ENCODE results near the gene MIPEP. TPM values are rescaled to one million over a fixed set of nuclear protein-coding genes. Genes with fewer than 3 reads are reported as not detected.

Gene MIPEP
- total and polyA plus RNA-seq, 10 of the 15 experiments (the other 5 are each of a cell fraction or from before 2014, with no cell fraction given): 15.6 to 56.2 (median 29.8) TPM

DNA sequence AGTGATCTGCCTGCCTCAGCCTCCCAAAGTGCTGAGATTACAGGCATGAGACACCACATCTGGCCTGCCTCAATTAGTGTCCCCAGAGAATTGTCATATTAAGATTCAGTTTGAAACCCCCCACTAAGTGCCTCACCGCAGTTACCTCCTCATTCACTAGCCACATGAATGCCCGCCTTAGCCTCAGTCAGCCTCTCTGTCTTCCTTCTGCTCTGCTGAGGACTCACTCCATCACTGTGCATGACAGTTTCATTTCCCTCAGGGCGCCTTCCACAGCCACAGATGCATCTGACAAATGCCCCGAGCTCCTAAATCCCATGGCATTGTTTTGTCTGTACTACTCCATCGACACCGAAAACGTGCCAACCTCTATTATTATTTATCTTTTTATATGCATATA is 23.3 kb downstream of the MIPEP start:
- no peak overlapping the region for H3K4me3 ChIP-seq

More for the DNA sequence above, 23.3 kb downstream of the MIPEP start:
- Histone ChIP-seq H2AFZ (ENCODE audit: control insufficient read depth, low read depth, low read length) (no peak overlapping the region), H3K9me3 (replicated peaks; ENCODE audit: control insufficient read depth, insufficient read depth, low read length) (no peaks in the 10 kb centered on the region), H3K27me3 (replicated peaks in 1 of 2; ENCODE audit: control insufficient read depth in 2 of 2, insufficient read depth in 2 of 2, low read length in 1 of 2) (no peaks in the 10 kb centered on the region), H3K36me3 (ENCODE audit: control insufficient read depth in 2 of 2, insufficient read depth in 2 of 2, low read length in 1 of 2) (no peaks in the 10 kb centered on the region), H3K79me2 (ENCODE audit: control insufficient read depth, insufficient read depth, low read length) (no peaks in the 10 kb centered on the region), H3K4me2 (ENCODE audit: control insufficient read depth, insufficient read depth) (no peak overlapping the region), H3K27ac (ENCODE audit: control insufficient read depth, insufficient read depth) (no peak overlapping the region), H3K4me1 (ENCODE audit: control insufficient read depth, insufficient read depth, low read length) (peaks cover 3% of the 10 kb centered on the region), H3K9ac (ENCODE audit: control insufficient read depth, insufficient read depth, low read length) (no peak overlapping the region), H4K20me1 (ENCODE audit: control insufficient read depth, insufficient read depth) (no peaks in the 10 kb centered on the region)
- no peak for DNase-seq (ENCODE audit: low read depth, low spot score)
- ATAC-seq: peak; percentile 72
- ChIA-PET SMC1A (ENCODE audit: uncharacterized antibody, unreplicated experiment) (interaction anchor here (0.9 to 1.1 kb wide), 2 partner anchors 10 to 20 kb away, joined by 3 read pairs; no protein-coding TSS in a partner anchor), RAD21 (ENCODE audit: unreplicated experiment) (interaction anchor here (1.1 kb wide), 1 partner anchor 17 kb away, joined by 3 read pairs; no protein-coding TSS in a partner anchor), POLR2A (interaction anchor here (0.5 to 0.7 kb wide), 2 partner anchors 7 to 100 kb away, joined by 3 read pairs; no protein-coding TSS in a partner anchor), CTCF (interaction anchor here (0.5 to 1.7 kb wide), 4 partner anchors 10 to 467 kb away, joined by 3 to 4 read pairs (median 4); no protein-coding TSS in a partner anchor)
- in situ Hi-C loops (cut with MboI): no loop called here
- FAIRE-seq: no peak
- whole genome bisulfite sequencing (ENCODE audit: insufficient coverage, insufficient replicate concordance, low lambda C conversion rate, missing lambda C conversion rate): 70% methylated on average over 7 of the region's 7 CpGs
- no TSS peak for BruUV-seq (replicated peaks)
- TF ChIP-seq KAT2A (conservative IDR thresholded peaks at IDR 0.05; ENCODE audit: control insufficient read depth, low read depth, low read length) (no peak), PAX8 (IDR thresholded peaks at IDR 0.05) (no peak), NR2F1 (conservative IDR thresholded peaks at IDR 0.05) (no peak), ESRRA (IDR thresholded peaks at IDR 0.05; ENCODE audit: low read length) (no peak), SPI1 (IDR thresholded peaks at IDR 0.05; ENCODE audit: borderline replicate concordance, insufficient read depth, low read depth, low read length) (peak; percentile 29; the same call in 1 of the 2 replicates), CBX3 (IDR thresholded peaks at IDR 0.05; ENCODE audit: borderline replicate concordance, low read depth) (no peak), GATAD2B (conservative IDR thresholded peaks at IDR 0.05; ENCODE audit: low read depth) (no peak), RUNX3 (IDR thresholded peaks at IDR 0.05; ENCODE audit: low read length) (peak; percentile 42; the same call in 1 of the 2 replicates), RAD21 (IDR thresholded peaks at IDR 0.05; ENCODE audit: insufficient read depth, low read depth, low read length) (no peak), MEF2B (IDR thresholded peaks at IDR 0.05; ENCODE audit: partially characterized antibody, poor library complexity, severe bottlenecking) (peak; percentile 11), NFYA (IDR thresholded peaks at IDR 0.05; ENCODE audit: borderline replicate concordance, low read depth, low read length) (no peak)
- TF ChIP-seq, protein P1, sequence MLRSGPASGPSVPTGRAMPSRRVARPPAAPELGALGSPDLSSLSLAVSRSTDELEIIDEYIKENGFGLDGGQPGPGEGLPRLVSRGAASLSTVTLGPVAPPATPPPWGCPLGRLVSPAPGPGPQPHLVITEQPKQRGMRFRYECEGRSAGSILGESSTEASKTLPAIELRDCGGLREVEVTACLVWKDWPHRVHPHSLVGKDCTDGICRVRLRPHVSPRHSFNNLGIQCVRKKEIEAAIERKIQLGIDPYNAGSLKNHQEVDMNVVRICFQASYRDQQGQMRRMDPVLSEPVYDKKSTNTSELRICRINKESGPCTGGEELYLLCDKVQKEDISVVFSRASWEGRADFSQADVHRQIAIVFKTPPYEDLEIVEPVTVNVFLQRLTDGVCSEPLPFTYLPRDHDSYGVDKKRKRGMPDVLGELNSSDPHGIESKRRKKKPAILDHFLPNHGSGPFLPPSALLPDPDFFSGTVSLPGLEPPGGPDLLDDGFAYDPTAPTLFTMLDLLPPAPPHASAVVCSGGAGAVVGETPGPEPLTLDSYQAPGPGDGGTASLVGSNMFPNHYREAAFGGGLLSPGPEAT (IDR thresholded peaks at IDR 0.05; ENCODE audit: low read depth): no peak
- TF ChIP-seq, protein P2, sequence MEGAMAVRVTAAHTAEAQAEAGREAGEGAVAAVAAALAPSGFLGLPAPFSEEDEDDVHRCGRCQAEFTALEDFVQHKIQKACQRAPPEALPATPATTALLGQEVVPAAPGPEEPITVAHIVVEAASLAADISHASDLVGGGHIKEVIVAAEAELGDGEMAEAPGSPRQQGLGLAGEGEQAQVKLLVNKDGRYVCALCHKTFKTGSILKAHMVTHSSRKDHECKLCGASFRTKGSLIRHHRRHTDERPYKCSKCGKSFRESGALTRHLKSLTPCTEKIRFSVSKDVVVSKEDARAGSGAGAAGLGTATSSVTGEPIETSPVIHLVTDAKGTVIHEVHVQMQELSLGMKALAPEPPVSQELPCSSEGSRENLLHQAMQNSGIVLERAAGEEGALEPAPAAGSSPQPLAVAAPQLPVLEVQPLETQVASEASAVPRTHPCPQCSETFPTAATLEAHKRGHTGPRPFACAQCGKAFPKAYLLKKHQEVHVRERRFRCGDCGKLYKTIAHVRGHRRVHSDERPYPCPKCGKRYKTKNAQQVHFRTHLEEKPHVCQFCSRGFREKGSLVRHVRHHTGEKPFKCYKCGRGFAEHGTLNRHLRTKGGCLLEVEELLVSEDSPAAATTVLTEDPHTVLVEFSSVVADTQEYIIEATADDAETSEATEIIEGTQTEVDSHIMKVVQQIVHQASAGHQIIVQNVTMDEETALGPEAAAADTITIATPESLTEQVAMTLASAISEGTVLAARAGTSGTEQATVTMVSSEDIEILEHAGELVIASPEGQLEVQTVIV (IDR thresholded peaks at IDR 0.05; ENCODE audit: borderline replicate concordance, partially characterized antibody): no peak
- intact Hi-C loops (cut with micrococcal nuclease; ENCODE audit: unreplicated experiment): no loop called here

Measured in GM12878 (cell line).